ENCODE data around the gene NME9. TPM values are rescaled to one million over a fixed set of nuclear protein-coding genes. Genes with fewer than 3 reads are reported as not detected.
"Not testable (repeated sequence)": the region's sequence is repeated elsewhere in the genome, so short reads cannot be mapped to it uniquely, and the experiment has no call there.

Gene NME9
- total and polyA plus RNA-seq, 2 donors (not counting 1 experiment from before 2014, with no cell fraction given): not detected

DNA sequence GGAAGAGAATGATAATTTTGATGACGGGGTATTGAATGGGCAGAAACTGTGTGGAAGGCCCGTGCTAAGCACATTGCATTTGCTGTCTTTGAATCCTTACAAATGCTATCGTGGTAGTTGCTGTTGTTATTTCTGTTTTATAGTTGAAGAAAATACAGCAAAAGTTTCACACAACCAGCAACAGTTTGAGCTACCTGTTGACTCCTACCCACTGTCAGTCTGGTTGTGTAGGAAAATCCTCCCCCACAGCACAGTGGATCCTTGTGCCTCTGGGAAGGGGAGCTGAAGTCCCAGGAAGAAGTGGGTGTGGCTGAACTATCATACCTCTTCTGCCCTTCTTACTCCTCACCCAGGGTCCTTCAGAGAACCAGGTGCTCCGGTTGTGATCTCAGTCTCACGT is 48.2 kb upstream of the NME9 start:
- Histone ChIP-seq H4K20me1 (ENCODE audit: control insufficient read depth, extremely low read depth, insufficient read depth, low read length) (no peaks in the 10 kb centered on the region), H2AFZ (ENCODE audit: low read length) (no peak overlapping the region), H3K9ac (ENCODE audit: insufficient read depth, low read length) (no peak overlapping the region), H3K27ac (ENCODE audit: insufficient read depth, low read length) (no peak overlapping the region), H3K4me1 (ENCODE audit: control insufficient read depth, extremely low read depth, insufficient read depth, low read length) (no peaks in the 10 kb centered on the region), H3K4me3 (replicated peaks in 1 of 4; ENCODE audit: control extremely low read depth in 1 of 4, insufficient read depth in 1 of 4, low read depth in 3 of 4, low read length in 4 of 4) (no peak overlapping the region), H3K27me3 (ENCODE audit: control insufficient read depth, insufficient read depth, low read length) (no peaks in the 10 kb centered on the region), H3K36me3 (ENCODE audit: control insufficient read depth, insufficient read depth, low read length) (no peaks in the 10 kb centered on the region), H3K9me3 (ENCODE audit: control insufficient read depth, insufficient read depth, low read depth, low read length) (no peaks in the 10 kb centered on the region), H3K4me2 (ENCODE audit: extremely low read depth, insufficient read depth, low read length) (no peak overlapping the region), H3K79me2 (ENCODE audit: control insufficient read depth, insufficient read depth, low read length) (no peaks in the 10 kb centered on the region)
- no peak for DNase-seq (ENCODE audit: low read depth in 2 of 2)
- TF ChIP-seq EZH2 (IDR thresholded peaks at IDR 0.05; ENCODE audit: low read length, missing control alignments): no peak
- TF ChIP-seq, protein P1, sequence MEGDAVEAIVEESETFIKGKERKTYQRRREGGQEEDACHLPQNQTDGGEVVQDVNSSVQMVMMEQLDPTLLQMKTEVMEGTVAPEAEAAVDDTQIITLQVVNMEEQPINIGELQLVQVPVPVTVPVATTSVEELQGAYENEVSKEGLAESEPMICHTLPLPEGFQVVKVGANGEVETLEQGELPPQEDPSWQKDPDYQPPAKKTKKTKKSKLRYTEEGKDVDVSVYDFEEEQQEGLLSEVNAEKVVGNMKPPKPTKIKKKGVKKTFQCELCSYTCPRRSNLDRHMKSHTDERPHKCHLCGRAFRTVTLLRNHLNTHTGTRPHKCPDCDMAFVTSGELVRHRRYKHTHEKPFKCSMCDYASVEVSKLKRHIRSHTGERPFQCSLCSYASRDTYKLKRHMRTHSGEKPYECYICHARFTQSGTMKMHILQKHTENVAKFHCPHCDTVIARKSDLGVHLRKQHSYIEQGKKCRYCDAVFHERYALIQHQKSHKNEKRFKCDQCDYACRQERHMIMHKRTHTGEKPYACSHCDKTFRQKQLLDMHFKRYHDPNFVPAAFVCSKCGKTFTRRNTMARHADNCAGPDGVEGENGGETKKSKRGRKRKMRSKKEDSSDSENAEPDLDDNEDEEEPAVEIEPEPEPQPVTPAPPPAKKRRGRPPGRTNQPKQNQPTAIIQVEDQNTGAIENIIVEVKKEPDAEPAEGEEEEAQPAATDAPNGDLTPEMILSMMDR (conservative IDR thresholded peaks at IDR 0.05 in 1 of 2, IDR thresholded peaks at IDR 0.05 in 1 of 2; ENCODE audit: low read depth in 1 of 2, low read length in 2 of 2): no peak

DNA sequence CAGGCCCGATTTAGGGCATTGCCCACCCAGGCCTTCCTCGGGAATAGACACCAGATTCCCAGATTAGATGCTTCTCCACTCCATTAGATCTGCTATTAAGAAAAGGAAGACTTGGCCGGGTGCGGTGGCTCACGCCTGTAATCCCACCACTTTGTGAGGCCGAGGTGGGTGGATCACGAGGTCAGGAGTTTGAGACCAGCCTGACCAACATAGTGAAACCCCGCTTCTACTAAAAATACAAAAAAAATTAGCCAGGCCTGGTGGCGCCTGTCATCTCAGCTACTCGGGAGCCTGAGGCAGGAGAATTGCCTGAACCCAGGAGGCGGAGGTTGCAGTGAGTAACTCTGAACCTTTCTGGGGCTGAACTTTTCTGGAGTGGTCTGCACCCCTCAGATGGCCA is 47.6 kb upstream of the NME9 start:
- H3K27ac ChIP-seq (ENCODE audit: insufficient read depth, low read length); H4K20me1 ChIP-seq (ENCODE audit: control insufficient read depth, extremely low read depth, insufficient read depth, low read length); H3K9me3 ChIP-seq (ENCODE audit: control insufficient read depth, insufficient read depth, low read depth, low read length); H3K79me2 ChIP-seq (ENCODE audit: control insufficient read depth, insufficient read depth, low read length); H3K4me3 ChIP-seq (replicated peaks in 1 of 4; ENCODE audit: control extremely low read depth in 1 of 4, insufficient read depth in 1 of 4, low read depth in 3 of 4, low read length in 4 of 4); DNase-seq (ENCODE audit: low read depth in 2 of 2); H3K27me3 ChIP-seq (ENCODE audit: control insufficient read depth, insufficient read depth, low read length); H2AFZ ChIP-seq (ENCODE audit: low read length); H3K4me1 ChIP-seq (ENCODE audit: control insufficient read depth, extremely low read depth, insufficient read depth, low read length); H3K4me2 ChIP-seq (ENCODE audit: extremely low read depth, insufficient read depth, low read length); H3K9ac ChIP-seq (ENCODE audit: insufficient read depth, low read length); H3K36me3 ChIP-seq (ENCODE audit: control insufficient read depth, insufficient read depth, low read length): not testable (repeated sequence)

GRCh38 chr3:138376663-138377062 is 47.0 kb upstream of the NME9 start:
- H3K36me3 ChIP-seq (ENCODE audit: control insufficient read depth, insufficient read depth, low read length): no peaks in the 10 kb centered on the region
- H3K27me3 ChIP-seq (ENCODE audit: control insufficient read depth, insufficient read depth, low read length): no peaks in the 10 kb centered on the region
- no peak overlapping the region for H3K4me3 ChIP-seq (replicated peaks in 1 of 4; ENCODE audit: control extremely low read depth in 1 of 4, insufficient read depth in 1 of 4, low read depth in 3 of 4, low read length in 4 of 4)
- no peaks in the 10 kb centered on the region for H4K20me1 ChIP-seq (ENCODE audit: control insufficient read depth, extremely low read depth, insufficient read depth, low read length)
- no peak overlapping the region for H3K9ac ChIP-seq (ENCODE audit: insufficient read depth, low read length)
- H3K4me2 ChIP-seq (ENCODE audit: extremely low read depth, insufficient read depth, low read length): no peak overlapping the region
- TF ChIP-seq, protein P1 (conservative IDR thresholded peaks at IDR 0.05 in 1 of 2, IDR thresholded peaks at IDR 0.05 in 1 of 2; ENCODE audit: low read depth in 1 of 2, low read length in 2 of 2): no peak
- no peak for TF ChIP-seq EZH2 (IDR thresholded peaks at IDR 0.05; ENCODE audit: low read length, missing control alignments)
- H2AFZ ChIP-seq (ENCODE audit: low read length): no peak overlapping the region
- no peaks in the 10 kb centered on the region for H3K79me2 ChIP-seq (ENCODE audit: control insufficient read depth, insufficient read depth, low read length)
- H3K27ac ChIP-seq (ENCODE audit: insufficient read depth, low read length): no peak overlapping the region
- H3K4me1 ChIP-seq (ENCODE audit: control insufficient read depth, extremely low read depth, insufficient read depth, low read length): no peaks in the 10 kb centered on the region
- H3K9me3 ChIP-seq (ENCODE audit: control insufficient read depth, insufficient read depth, low read depth, low read length): no peaks in the 10 kb centered on the region
- DNase-seq (ENCODE audit: low read depth in 2 of 2): no peak
